A549 (cell line): ENCODE data around the gene CYP24A1.

Experiments
- CEBPB ChIP-seq, 2 experiments: fragments of >200 bp in 1 of 2; sonication (Bioruptor Twin) in 1 of 2; formaldehyde crosslinking in 1 of 2; IDR thresholded peaks; 2 replicates each; pipeline ENCODE4 v1.6.1; 2012 to 2016
- CTCF ChIP-seq: fragments of >200 bp; sonication (Bioruptor Twin); formaldehyde crosslinking; IDR thresholded peaks from 3 replicates; pipeline ENCODE4 v1.5.1; 2016
- EHF ChIP-seq: fragments of 250-450 bp; sonication (Bioruptor Pico); IDR thresholded peaks from 2 replicates; pipeline ENCODE4 v1.5.0; 2020; ENCODE audit warnings: mild to moderate bottlenecking
- EHMT2 ChIP-seq: fragments of 200-600 bp; sonication (generic); IDR thresholded peaks from 2 replicates; pipeline ENCODE4 v1.6.1; 2016; ENCODE audit warnings: antibody characterized with exemption, low read depth, mild to moderate bottlenecking, moderate library complexity
- EP300 ChIP-seq, 2 experiments: fragments of >200 bp; sonication (Bioruptor Twin); formaldehyde crosslinking; IDR thresholded peaks; 2 replicates in 1 of 2; 3 replicates in 1 of 2; pipeline ENCODE4 v1.6.1; 2016 to 2017
- KDM1A ChIP-seq: fragments of 200-600 bp; sonication (generic); IDR thresholded peaks from 2 replicates; pipeline ENCODE4 v1.6.1; 2016; ENCODE audit warnings: low read depth, mild to moderate bottlenecking
- KDM5A ChIP-seq: fragments of 200-600 bp; sonication (generic); IDR thresholded peaks from 2 replicates; pipeline ENCODE4 v1.6.1; 2016; ENCODE audit warnings: antibody characterized with exemption, mild to moderate bottlenecking
- MAFK ChIP-seq: fragments of 450-650 bp; IDR thresholded peaks from 2 replicates; pipeline ENCODE4 v1.6.1; 2014; ENCODE audit not compliant: partially characterized antibody
- NR3C1 ChIP-seq: fragments of >200 bp; sonication (Bioruptor Twin); formaldehyde crosslinking; IDR thresholded peaks from 3 replicates; pipeline ENCODE4 v1.6.1; 2017
- POLR2A ChIP-seq: IDR thresholded peaks from 2 replicates; pipeline ENCODE4 v1.6.1; 2012; ENCODE audit warnings: mild to moderate bottlenecking, low read length
- RFX5 ChIP-seq: fragments of 450-650 bp; IDR thresholded peaks from 2 replicates; pipeline ENCODE4 v1.7.1; 2014; ENCODE audit warnings: antibody characterized with exemption, mild to moderate bottlenecking, moderate library complexity

- TF ChIP-seq EHF (CRISPR knock-in tag) = no peak
- no peak for TF ChIP-seq CEBPB (IDR thresholded peaks at IDR 0.05)
- peak; percentile 52 for TF ChIP-seq POLR2A
- no peak for TF ChIP-seq KDM5A
- no peak for TF ChIP-seq CTCF
- TF ChIP-seq EHMT2 = no peak
- no peak for TF ChIP-seq KDM1A
- no peak for TF ChIP-seq MAFK
- no peak for TF ChIP-seq NR3C1
- TF ChIP-seq RFX5 = no peak
- TF ChIP-seq EP300 (IDR thresholded peaks at IDR 0.05) = no peak
Measured at GRCh38 chr20:54172856-54173652, 732 bp downstream of the CYP24A1 start.
